ENCODE measurements around the gene ODC1.

The ODC1 gene

DNA sequence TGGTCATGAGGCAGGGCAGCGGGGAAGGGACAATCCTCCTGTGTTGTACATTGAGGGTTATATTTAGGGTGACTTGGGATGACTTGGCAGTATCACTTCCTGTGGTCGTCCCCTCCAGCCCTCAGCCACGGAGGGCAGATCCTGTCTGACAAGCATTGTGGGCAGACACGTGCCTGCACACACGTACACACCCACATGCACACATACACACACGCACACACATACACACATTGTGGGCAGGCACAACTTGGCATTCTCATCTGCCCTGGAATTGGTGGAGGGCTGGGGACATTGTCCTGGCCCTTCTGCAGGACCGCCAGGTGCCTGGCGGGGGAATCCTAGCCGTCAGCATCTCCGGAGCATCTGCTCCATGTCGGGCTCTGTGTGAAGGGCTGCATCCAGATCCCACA, 47.6 kb downstream of the ODC1 start:
- no peak for DNase-seq (ENCODE audit: low read depth)

DNA sequence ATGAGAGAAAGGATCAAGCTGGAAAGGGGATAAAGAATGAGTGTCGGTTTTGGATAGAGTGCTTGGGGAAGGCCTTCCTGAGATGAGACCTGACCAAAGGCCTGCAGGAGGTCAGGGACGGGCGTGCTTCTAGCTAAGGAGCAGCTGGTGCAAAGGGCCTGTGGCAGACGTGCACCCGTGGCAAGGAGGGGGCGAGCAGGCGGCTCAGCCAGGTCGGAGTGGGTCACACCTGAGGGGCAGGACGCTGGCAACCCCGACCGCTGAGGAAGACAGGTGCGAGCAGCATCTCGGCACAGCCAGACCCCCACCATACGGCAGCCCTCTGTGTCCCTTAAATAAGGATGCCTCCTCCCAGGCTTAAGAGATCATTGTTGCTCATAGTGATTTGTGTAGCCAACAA, 48.1 kb downstream of the ODC1 start:
- no peak for DNase-seq (ENCODE audit: low read depth)

DNA sequence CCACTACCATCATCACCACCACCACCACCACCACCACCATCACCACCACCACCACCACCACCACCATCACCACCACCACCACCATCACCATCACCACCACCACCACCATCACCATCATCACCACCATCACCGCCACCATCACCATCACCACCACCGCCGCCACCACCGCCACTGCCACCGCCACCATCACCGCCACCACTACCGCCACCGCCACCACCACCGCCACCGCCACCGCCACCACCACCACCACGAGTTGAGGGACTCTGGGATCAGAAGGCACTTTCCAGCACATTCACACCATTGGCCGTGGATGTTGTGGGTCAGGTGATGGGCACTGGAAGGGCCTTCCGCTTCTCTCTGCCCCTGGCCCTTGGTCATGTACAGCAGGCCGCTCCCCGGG, 48.8 kb downstream of the ODC1 start:
- DNase-seq (ENCODE audit: low read depth) = no peak

DNA sequence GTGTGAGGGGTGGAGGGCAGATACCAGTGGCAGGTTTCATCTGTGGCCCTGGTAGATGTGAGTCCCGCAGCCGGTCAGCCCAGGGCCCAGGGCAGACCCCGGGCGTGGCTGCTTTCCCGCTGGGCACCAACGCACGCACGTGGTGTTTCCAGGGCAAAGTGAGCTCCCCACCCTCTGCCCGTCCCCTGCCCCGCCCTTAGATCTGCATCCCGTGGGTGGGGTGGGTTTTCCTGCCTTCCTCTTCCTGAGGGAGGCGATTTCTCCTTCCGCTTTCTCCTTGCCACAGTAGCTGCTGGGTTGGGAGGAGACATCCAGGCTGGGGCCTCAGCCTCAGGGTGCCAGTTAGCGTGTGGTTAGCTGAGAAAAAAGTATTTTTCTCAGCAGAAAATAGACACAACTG, 49.6 kb downstream of the ODC1 start:
- no peak for DNase-seq (ENCODE audit: low read depth)

DNA sequence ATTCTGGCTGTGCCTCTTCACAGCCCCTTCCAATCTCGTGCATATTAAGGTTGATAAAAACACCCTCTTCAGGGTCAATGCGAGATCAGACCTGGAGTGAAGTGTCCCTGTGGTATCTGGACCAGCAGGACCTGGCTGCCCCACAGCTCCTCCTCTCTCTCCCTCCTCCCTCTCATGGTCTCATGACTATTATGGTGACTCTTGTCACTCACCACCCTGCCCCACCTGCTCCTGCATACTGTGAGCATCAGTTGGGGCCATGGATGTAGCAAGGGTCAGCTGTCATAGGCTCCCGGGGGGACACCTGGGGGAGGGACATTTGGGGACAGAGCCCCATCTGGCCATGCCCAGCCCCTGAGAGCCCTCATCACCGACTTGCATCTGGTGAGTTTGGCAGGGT, 50.2 kb downstream of the ODC1 start:
- DNase-seq (ENCODE audit: low read depth) = no peak

DNA sequence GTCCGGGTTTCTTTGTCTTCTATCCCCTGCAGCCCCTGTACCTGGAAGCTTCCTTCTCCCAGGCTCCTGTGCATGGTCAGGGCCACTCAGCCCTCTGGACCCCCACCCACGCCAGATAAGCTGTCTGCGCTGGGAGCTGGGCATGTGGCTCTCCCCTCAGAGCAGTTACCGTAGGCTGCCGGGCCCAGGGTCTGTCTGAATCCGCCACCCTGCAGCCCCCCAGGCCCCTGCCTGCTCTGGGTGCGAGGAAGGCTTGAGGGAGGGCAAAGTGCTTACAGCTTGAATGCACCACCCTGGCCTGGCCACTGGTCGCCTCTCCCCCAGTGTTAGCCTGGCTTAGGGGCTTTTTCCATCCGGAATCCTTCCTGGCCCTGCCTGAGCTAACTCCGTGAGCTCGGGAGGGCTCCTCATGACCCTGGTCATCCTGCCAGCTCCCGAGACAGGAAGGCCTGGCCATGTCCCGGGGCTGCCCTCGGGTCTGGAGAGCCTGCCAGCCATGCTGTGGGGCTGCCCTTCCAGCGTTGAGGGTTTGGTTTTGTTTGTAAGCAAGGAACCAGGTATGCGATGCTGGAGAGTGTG, 50.7 kb downstream of the ODC1 start:
- DNase-seq (ENCODE audit: low read depth) = no peak

DNA sequence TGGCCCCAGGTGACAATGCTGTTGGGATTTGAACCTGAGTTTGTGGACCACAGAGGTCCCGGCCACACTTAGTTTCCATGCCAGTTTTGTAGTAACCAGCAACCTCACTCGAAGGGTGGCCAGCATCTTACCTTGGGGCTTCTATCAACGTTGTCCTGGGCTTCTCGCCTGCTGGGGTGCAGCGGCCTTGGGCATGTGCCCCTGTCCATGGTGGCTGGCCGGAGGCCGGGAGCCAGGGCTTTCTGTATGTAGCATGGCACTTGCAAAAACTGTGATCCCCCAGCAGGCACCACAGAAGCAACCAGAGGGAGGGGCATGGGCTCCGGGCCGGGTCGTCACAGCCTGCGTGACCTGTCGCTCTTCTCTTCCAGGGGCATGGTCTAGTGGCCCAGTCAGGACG, 51.7 kb downstream of the ODC1 start:
- no peak for DNase-seq (ENCODE audit: low read depth)

DNA sequence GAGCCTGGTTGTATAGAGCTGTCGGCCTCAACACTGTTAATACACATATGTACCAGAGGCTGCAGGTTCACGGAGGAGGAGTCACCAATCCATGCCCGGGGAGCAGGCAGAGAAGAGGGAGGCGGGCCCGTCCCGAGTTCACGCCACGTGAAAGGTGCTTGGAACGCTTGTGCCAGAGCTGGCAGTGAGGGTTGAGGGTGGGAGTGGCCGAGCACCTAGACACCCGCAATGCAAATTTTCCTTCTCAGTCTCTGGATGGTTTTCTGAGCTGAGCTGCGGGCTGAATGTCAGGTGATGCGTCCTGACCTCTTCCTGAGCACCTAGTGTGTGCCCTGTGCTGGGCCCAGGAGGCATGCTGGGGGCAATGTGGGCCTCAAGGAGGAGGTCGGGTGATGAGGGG, 52.2 kb downstream of the ODC1 start:
- DNase-seq (ENCODE audit: low read depth) = no peak

DNA sequence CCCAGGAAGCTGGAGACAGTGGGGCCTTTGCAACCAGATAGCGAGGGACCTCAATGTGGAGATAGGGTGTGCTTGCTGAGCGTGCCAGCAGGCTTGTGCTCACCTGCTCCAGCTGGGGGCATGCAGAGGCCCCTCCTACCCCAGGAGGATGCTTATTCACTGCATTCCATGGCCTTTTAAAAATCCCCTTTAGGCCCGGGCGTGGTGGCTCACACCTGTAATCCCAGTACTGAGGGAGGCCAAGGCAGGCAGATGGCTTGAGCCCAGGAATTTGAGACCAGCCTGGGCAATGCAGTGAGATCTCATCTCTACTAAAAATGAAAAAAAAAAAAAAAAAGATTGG, 54.5 kb downstream of the ODC1 start:
- DNase-seq (ENCODE audit: low read depth) = no peak

DNA sequence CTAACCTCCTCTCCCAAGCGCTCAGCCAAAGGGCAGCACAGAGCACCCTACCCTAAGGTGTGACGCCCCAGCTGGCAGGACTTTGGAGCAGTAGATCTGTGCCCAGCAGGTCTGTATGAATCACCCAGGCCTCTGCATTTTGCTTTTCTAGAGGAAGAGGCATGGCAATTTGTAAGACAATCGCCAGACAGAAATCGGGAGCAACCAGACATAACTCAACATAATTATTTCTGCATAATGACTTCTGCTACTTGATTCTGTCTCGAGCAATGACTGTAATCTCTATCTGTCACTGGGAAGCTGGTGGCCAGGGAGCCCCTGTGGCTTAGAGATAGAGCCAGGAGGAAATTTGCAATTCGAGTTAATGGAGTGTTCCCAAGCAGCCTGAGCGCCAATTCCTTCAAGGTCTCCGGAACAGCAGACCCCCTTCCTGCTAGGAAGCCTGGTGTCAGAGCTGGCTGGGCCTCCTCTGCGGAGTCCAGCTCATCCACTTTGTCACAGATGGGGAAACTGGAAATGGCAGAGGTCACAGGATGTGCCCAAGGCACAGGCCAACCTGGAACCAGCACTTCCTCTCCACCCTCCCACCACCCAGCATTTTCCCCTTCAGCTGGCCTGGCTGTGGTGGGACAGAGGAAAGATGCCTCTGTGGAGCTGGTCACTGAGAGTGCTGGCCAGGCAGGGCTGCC, 55.0 kb downstream of the ODC1 start:
- no peak for DNase-seq (ENCODE audit: low read depth)

DNA sequence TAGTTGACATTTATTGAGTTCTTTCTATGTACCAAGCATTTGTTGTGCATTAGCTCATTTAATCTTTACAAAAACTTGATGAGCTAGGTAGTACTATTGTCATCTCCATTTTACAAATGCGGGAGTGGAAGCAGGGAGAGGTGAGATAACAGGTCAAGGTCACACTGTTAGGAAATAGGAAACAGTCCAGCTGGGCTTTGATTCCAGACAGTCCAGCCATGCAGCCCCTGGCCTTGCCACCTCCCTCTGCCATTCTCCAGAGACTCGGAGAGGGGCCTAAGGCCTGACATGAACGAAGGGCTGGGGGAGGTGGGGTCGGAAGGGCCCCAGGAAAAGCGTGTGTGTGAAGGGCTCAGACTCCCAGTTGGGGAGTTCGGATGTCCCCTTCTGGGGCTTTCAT, 55.6 kb downstream of the ODC1 start:
- DNase-seq (ENCODE audit: low read depth) = no peak

DNA sequence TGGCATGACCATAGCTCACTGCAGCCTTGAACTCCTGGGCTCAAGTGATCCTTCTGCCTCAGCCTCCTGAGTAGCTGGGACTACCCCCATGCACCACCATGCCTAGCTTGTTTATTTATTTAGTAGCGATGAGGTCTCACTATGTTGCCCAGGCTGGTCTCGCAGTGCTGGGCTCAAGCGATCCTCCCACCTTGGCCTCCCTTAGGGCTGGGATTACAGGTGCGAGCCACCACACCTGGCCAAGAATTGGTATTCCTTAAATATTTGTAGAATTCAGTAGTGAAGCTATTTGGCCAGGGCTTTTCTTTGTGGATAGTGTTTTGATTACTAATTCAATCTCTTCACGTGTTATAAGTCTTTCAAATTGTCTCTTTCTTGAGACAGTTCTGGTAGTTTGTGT, 56.0 kb downstream of the ODC1 start:
- no peak for DNase-seq (ENCODE audit: low read depth)

DNA sequence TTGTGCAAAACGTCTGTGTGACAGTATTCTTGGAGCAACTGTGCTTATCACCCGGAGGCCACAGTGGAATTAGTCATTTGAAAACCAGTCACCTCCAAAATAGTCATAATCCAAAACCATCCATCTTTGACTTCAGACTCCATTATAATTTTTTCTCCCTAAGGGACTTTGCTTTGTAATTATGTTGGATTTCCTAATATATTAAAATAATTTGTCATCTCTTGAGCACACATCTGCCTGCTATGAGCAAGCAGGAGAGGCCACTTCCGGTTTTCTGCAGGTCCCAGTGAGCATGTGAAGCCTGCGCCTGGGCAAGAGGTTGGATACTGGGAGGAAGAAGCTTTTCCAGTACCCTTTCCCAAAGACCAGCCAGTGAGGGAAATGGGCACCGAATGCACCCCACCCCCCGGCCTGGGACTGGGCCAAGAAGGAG, 57.7 kb downstream of the ODC1 start:
- no peak for DNase-seq (ENCODE audit: low read depth)

Data from activated T-cell treated with anti-CD3 and anti-CD28 coated beads for 1 hour (primary cell).